A673 (cell line): Measurements from ENCODE around the gene ALPP.

ENCODE experiments used
- EZH2 ChIP-seq: fragments of 200-600 bp; sonication (generic); IDR thresholded peaks from 2 replicates; pipeline ENCODE4 v1.6.1; 2017; ENCODE audit warnings: borderline replicate concordance, low read depth, mild to moderate bottlenecking, mixed read lengths, antibody characterized with exemption, low read length; ENCODE audit not compliant: poor library complexity, severe bottlenecking
- TF ChIP-seq, protein P1 (sequence below): fragments of 300-800, 200-600 bp; sonication (generic); conservative IDR thresholded peaks from 2 replicates; pipeline ENCODE4 v1.5.1; 2017; ENCODE audit warnings: low read depth, mild to moderate bottlenecking, antibody characterized with exemption, low read length, moderate library complexity, mixed read lengths

- TF ChIP-seq EZH2: no peak
- TF ChIP-seq, protein P1, sequence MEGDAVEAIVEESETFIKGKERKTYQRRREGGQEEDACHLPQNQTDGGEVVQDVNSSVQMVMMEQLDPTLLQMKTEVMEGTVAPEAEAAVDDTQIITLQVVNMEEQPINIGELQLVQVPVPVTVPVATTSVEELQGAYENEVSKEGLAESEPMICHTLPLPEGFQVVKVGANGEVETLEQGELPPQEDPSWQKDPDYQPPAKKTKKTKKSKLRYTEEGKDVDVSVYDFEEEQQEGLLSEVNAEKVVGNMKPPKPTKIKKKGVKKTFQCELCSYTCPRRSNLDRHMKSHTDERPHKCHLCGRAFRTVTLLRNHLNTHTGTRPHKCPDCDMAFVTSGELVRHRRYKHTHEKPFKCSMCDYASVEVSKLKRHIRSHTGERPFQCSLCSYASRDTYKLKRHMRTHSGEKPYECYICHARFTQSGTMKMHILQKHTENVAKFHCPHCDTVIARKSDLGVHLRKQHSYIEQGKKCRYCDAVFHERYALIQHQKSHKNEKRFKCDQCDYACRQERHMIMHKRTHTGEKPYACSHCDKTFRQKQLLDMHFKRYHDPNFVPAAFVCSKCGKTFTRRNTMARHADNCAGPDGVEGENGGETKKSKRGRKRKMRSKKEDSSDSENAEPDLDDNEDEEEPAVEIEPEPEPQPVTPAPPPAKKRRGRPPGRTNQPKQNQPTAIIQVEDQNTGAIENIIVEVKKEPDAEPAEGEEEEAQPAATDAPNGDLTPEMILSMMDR: no peak
These were observed 29.0 kb upstream of the ALPP start for GRCh38 chr2:232349546-232349945.
